ENCODE data around the gene HHAT.

DNA sequence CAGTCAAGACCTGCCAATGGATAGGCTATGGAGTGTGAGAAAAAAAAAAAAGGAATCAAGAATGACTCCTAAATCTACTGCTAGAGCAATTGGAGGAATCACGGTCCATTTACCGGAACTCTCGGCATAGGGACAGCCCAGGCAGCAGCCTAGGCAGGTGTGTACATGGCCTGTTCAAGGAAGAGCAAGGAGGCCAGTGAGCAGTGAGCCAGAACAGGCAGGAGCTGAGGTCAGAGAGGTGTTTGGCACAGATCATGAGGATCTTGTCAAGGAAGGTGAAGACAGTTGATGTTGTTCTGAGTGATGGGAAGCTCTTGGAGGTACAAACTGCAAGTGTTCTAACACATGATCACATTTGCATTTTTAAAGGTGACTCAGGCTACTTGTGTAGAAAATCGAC, 40.6 kb upstream of the HHAT start:
- TF ChIP-seq, protein P1, sequence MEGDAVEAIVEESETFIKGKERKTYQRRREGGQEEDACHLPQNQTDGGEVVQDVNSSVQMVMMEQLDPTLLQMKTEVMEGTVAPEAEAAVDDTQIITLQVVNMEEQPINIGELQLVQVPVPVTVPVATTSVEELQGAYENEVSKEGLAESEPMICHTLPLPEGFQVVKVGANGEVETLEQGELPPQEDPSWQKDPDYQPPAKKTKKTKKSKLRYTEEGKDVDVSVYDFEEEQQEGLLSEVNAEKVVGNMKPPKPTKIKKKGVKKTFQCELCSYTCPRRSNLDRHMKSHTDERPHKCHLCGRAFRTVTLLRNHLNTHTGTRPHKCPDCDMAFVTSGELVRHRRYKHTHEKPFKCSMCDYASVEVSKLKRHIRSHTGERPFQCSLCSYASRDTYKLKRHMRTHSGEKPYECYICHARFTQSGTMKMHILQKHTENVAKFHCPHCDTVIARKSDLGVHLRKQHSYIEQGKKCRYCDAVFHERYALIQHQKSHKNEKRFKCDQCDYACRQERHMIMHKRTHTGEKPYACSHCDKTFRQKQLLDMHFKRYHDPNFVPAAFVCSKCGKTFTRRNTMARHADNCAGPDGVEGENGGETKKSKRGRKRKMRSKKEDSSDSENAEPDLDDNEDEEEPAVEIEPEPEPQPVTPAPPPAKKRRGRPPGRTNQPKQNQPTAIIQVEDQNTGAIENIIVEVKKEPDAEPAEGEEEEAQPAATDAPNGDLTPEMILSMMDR (conservative IDR thresholded peaks at IDR 0.05; ENCODE audit: low read depth, low read length), result no peak
- no peak for TF ChIP-seq EZH2 (IDR thresholded peaks at IDR 0.05; ENCODE audit: borderline replicate concordance, low read depth, low read length, poor library complexity, severe bottlenecking)
